IPS-11a (cell line): ENCODE results near the gene ACTN4.

ENCODE experiments used
- H3K4me3 ChIP-seq: one replicate; pipeline ENCODE4 v1.5.1; 2013; ENCODE audit warnings: low read depth, low read length, control low read depth

The ACTN4 gene

DNA sequence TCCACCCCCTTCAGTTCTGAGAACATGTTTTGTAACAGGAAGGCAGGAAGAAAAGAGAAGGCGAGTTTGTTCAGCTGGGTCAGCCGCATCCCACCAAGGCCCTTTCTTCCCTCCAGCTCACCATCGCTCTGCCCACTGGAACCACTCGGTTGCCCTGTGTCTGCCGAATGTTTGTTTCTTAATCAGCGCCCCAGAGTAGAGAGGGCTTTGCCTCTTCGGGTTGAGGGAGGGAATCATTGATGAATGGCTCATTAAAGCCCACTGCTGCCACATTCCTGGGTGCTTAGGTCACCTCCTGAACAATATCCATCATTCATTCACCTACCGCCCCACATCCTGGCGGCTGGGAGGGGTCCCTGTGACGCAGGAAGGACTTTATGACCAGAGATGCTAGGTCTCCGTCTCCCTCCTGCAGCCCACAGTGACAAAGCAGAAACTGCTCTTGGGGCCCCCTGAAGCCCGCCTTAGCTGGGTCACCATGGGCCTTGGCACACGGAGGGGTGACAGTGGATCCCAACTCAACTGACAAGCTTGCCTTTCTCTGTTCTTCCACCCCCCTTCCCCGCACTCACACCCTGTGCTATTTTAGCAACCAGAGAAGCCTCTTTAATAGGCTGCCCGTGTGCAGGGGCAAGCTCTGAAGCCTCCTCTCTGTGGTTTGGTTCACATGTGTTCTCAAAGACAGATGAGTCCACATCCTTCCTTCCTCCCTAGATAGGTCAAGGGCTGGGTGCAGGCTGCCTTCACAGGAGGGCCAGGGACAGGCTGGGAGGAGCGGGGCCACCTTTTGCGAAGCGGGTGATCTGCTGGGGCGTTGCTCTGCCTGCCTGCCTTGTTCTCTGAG, 46.2 kb downstream of the ACTN4 start:
- no peak overlapping the region for H3K4me3 ChIP-seq

DNA sequence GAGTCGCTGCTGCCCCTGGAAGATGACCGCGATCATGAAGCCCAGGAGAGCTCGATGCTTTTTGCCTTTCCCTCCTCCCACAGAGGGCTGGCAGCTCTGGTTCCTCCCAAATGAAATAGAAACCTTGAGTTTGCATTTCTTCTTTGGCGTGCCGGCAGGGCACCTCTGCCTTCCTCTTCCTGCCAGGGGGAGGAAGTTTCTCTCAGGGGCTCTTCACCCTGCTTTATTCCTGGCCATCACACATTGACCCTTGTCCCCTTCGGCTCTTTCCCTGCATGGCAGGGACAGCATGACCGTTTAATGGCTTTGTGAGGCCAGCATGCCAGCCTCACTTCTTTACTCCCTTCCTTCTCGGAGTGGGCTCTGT, 47.9 kb downstream of the ACTN4 start:
- H3K4me3 ChIP-seq = no peak overlapping the region

DNA sequence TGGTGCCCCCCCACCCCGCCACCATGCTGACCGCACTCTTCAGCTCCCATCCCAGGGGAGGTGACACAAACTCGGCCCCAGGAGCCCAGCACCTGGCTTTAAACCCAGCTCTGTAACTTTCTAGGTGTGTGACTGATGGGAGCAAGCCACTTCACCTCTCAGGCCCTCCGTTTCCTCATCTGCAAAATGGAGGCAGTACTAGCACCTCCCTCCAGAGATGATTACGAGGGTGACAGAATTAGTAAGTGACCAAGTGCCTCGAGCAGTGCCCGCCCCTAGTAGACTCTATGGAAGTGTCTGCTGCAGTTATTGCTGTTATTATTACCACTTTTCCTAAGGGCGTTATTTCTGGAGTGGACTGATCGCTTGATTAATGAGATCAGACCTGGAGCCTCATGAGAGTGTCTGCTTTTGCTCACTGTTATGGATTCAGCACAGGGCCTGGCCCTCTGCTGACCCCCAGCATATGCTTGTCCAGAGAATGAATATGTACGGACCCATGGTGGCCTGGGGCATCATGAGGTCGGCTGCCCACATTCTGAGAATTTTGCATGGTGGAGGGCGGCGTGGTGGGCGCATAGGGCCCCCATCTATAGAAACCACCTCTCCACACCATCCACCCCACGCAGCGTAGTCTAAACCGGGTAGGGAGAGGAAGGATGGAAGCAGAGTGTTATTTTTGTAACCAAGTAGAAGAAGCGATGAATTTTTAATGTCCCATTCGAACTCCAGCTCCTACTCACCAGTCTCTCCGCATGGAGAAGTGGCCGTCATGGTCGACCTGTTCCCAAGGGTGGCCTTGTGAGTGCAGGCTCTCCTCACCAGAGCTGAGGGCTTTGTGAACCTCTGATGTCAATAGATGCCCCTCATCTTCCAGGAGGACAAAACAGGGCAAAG, 48.6 kb downstream of the ACTN4 start:
- H3K4me3 ChIP-seq = no peak overlapping the region

DNA sequence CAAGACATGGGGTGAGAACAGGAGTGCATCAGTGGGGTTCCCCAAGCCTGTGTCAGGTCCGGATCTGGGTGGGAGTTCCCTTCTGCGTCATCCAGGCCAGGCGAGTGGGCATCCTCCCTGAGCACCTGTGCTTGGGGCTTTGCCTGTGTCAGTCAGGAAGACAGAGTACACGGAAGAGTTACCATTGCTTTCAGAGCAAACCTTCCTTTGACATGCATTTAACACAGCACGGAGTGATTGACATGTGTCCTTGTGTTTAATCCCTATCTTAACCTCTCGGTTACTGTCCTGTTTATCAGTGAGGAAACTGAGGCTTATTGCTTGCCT, 49.2 kb downstream of the ACTN4 start:
- no peak overlapping the region for H3K4me3 ChIP-seq

DNA sequence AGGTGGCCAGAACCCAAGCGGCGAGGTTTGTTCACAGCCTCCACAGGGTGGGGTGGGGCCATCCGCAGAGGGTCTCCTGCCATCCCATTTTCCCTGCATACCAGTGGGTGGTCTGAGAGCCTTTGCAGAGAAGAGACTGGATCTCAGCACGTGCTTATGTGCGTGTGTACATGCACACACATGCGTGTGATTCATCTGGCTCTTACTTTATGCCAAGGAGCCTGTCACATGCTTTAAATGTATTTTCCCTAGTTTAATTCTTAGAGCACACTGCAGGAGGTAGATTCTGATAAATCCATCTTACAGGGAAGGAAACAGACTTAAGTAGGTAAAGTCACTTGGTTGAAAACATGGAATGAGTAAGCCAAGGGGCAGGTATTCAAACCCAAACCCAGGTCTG, 49.7 kb downstream of the ACTN4 start:
- H3K4me3 ChIP-seq = no peak overlapping the region

DNA sequence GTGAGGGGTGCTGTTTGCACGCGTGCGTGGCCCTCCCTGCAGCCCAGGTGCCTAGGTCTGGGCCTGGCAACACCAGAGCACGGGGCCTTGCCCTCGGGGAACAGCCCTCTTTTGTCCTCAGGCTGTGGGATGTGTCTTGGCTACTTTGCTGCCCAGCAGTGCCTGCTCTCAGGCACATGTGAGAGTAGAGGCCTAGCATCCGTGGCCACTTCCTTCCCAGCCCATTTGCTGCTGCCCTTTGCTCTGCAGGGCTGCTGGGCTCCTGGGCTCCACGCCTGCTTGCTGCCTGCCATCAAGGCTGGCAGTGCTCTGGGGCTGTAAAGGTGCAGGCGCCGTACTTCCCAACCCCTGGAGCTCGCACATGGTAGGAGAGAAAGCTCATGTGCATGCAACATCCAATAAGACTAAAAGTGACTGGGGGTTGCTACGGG, 50.2 kb downstream of the ACTN4 start:
- no peak overlapping the region for H3K4me3 ChIP-seq

DNA sequence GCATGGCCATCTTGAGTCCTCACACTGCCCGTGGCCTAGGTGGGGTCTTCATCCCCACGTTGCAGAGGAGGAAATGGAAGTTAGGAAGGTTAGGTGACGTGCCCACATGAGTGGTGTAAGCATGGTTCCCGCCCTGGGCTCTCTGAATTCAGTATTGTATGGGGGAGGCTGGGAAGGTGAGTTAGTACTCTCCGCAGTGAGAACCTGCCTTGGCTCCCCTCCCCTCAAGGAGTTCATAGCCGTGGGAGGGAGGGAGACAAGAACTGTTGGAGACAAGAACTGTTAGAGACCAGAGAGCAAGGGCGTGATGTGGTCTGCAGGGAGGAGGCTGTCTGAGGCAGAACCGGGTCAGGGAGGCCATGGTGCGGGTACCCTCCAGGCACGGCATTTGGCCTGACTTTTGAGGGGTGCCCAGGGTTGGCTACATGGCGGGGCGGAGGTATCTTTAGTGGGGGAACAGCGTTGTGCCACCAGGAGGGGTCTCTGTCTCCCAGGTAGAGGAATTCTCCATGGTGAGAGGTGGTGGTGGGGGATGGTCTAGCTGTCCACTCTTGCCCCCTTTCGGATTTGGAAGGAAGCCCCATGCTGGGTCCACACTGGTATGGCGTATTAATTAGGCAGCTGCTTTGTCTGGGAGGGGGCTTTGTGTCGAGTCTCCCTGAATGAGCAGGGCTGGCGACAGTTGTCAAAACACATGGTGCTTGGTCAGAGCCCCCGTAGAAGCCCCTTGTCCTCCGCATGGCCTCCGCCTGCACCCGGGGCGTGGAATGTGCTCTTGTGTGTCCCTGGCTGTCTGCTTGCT, 51.0 kb downstream of the ACTN4 start:
- H3K4me3 ChIP-seq = no peak overlapping the region

DNA sequence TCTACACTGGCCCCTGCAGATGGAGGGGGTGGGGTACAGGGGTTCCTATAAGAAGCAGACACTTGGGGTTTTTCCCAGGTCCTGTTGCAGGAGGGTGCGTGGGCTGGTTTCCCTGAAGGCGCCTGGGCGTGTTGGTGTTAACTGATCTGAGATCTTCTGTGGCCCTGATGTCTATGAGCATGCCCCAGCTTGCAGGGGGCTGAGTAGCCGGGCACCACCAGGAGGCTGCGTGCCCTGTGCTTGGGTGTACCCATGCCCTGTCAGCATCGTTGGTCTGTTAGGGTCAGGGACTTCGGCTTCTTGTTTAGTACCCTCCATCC, 51.5 kb downstream of the ACTN4 start:
- H3K4me3 ChIP-seq = no peak overlapping the region

DNA sequence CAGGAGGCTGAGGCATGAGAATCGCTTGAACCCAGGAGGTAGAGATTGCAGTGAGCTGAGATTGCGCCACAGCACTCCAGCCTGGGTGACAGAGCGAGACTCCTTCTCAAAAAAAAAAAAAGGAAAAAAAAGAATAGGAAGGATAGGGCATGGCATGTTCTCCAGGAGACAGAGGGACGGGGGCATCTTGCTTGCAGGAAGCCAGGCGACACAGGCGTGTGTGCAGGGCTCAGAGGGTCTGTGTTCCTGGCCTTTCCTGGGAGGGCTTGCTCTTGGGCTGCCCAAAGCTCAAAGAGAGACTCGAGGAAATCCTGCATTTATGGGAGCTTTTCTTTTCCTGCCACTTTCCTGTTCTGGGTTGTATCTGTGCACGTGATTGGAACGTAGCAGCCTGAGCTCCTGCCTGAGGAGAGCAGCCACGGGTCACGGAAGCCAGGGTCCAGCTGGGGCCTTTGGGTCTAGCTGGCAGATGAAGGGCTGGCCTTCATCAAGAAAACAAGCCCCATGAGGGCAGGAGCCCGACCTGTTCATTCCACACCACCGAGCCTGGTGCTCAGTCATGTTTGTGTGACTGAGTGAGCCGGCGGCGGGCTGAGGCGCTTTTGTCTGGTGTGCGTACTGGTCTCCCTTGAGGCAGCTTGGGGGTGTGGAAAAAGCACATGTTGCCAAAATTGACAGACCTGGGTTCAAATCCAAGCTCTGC, 52.3 kb downstream of the ACTN4 start:
- H3K4me3 ChIP-seq = no peak overlapping the region

DNA sequence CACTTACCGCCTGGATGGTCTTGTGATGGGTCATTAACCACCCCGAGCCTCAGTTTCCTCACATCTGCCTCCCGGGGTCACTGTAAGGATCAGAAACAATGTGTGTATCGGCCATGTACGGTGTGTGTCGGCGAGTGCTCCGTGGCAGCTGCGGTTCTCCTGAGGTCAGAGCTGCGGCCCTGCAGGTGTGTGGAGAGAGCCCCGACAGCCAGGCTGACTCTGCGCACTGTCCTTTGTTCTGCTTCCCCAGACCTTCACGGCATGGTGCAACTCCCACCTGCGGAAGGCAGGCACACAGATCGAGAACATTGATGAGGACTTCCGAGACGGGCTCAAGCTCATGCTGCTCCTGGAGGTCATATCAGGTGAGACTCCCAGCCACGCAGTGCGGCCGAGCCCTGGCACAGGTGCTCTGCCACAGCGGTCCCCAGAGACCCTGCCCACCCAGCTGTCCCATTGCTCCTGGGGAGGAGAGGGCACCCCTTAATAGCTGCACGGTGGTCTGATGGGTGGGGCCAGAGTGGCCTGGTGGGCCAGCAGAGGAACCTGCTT, 53.0 kb downstream of the ACTN4 start:
- no peak overlapping the region for H3K4me3 ChIP-seq

DNA sequence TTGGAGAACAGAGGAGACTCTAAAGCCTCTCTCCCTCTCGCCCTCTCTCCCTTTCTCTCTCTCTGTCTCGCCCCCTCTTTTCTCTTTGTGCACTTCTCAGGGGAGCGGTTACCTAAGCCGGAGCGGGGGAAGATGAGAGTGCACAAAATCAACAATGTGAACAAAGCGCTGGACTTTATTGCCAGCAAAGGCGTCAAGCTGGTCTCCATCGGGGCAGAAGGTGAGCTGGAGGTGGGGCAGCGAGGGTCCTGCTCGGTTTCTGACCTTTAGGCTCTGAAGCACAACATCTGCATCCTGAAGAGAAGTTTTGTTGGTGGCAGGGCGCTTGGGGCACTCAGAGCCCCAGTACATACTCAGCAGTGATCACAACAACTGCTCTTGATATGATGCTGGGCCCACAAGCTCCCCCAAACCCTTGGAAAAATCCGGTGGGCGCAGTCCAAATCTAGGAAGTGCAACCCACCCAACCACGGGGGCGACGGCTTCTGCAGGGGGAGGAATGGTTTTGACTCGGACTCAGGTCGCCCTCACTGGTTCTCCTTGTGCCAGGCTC, 53.5 kb downstream of the ACTN4 start:
- no peak overlapping the region for H3K4me3 ChIP-seq

DNA sequence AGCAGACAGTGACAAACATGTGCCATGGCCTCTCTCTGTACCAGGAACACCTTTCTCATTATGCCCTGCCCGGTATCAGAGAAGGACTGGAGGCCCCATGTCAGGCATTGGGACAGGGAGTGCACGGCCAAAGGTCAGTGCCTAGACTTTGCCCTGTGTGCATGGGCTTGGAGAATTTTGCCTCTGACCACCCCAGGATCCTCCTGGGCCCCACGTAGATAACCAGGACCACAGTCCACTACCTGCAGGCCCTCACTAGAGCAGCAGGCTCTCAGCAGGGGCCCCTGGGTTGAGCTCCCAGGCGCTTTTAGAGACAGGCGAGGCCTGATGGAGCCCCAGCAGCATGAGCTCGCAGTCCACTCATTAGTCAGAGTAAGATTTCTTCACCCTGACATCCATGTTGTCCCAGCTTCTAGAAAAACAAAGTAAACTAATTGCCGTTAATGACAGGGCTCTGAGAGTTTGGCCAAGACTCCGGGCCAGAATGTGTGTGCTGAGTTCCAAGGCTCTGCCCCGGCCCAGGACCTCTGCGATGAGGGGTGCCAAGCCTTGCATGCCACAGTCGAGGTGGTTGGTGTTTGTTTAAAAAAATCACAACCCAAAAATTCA, 54.1 kb downstream of the ACTN4 start:
- H3K4me3 ChIP-seq = no peak overlapping the region

DNA sequence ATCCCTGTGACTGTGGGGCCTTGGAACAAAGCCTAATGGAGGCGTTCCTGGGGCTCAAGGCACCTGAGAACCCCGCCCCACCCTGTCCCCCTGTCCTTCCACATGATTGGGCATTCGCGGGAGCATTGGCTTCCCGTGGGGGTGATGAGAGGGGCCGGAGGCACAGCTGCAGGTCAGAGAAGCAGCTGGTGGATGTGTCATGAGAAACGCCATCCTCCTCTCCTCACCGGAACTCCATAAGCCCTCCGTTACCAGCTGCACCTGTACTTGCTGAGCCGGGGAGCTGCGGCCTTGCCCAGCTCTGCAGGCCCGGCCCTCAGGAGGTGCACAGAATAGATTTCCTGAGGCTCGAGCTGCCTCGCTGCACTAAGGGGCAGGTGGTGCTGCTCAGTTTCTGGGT, 54.8 kb downstream of the ACTN4 start:
- H3K4me3 ChIP-seq = no peak overlapping the region

DNA sequence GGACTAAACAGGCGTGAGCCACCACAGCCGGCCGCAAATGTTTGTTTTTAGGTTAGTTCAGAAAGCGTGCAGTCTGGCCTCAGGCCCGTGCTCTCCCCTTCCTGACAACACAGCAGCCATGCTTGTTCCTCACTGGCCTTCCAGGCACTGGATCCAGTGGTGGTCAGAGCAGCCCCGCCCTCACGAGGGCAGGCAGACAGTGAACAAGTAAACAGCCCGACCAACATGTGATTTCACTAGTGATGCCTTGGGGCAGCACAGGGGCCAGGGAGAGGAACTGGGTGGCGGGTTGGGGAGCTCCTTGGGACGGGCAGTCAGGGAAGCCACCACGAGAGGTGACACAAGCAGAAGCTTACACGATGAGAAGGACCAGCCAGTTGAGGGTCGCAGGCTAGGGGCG, 56.1 kb downstream of the ACTN4 start:
- no peak overlapping the region for H3K4me3 ChIP-seq

DNA sequence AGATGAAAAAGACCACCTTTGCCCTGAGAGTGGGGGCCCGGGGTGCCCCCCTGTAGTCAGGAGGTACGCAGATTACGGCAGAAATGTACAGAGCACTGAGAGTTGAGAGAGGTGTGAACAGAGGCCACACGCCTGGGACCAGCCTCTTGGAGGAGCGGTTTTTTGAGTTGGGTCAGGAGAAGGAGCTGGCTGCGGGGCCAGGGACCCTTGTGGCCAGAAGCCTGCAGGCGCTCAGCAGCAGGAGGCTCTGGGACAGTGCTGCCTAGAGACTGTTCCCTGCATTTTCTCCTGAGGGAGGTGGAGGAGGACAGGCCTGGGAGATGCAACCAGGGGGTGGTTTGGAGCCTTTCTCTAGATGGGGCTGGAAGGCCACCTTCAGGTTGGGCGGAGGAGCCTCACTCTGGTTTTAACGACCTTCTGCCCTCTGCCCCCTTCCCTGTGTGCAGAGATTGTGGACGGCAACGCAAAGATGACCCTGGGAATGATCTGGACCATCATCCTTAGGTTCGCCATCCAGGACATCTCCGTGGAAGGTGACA, 57.1 kb downstream of the ACTN4 start:
- H3K4me3 ChIP-seq = no peak overlapping the region

DNA sequence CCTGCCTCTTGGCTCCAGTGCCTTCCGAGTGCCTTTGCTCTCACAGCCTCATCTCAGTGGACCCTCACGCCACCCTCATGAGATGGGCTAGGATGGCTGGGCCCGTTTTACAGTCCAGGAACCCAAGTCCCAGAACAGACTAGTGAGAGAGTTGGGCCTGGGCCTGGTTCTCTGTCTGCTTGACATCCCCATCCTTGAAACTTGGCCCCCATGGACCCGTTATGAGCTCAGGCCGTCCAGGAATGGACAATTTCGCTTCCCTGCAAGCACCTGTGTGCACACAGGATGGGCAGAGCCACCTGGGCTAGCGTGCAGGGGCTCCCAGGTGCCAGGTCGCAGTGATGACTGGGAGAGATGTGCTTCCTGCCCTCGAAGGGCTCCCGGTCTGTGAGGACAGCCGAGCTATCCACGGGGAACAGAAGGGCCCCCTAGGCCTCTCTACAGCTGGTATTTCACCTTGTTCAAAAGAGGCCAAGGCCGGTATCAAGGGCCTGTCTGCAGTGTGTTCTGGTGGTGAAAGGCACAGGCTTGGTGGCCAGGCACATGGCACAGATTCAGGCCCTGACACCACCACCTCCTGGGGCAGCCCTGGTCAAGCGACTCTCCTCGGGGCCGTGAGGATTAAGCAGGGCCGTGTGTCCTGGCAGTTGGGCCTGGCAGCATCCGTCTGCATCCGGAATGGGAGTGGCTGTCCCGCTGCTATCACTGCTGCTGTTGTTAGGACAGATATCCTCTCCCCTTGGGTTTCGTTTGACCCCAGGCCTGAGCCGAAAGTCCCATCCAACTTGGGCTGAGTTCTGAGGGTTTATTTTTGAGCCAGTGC, 58.0 kb downstream of the ACTN4 start:
- H3K4me3 ChIP-seq = no peak overlapping the region

DNA sequence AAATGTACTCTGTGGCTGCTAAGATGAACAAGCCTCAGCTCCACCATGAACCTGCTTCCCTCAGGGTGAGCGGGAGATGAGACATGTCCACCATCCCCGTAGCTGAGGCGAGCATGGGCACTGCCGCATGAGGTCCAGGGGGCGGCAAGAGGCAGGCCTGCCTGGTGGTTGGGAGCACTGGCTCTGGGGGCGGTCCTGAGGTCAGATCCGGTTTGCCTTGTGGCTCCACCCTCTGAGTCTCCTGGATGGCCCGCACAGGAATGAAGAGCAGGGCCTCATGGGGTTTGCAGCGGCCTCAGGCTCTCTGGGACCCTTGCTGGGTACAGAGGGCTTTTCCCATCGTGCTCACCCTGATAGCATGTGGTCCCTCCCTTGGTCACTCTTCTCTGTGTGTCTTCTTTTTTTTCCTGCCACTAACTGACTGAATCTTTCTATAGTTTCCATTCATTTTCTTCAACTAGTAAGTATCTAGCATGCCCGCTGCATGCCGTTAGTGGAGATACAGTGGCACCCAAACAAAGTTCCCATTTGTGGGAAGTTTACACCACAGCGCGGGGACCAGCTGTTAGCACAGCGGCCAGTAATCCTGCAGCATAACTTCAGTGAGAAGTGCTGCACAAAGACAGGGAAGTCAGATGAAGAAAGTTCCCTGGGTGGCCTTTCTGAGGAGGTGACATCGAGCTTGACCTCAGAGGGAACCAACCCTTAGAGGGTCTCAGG, 59.5 kb downstream of the ACTN4 start:
- H3K4me3 ChIP-seq = no peak overlapping the region

DNA sequence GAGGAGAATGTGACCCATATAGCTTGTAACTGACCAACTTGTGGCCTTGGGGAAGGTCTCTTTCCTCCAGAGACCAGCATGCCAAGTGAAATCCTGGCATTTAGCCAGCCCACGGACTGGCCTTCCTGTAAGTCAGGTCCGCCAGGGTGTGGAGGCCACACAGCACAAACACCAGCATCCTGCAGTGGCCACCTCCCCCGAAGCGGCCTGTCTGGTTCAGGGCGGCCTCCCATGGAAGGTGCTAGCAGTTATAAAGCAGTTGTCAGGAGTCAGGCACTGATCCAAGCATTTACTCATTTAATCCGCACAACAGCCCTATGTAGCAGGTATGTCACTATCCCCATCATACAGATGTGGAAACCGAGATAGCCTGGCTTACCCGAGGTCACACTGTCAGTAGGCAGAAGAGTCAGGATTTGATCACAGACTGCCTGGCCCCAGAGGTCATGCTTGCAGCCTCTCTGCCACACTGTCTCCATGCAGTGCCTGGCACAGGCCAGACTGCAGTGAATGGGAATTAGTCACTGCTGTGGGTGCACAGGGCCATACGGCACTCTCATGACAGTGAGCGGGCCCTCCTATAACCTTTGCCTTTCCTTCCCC, 60.2 kb downstream of the ACTN4 start:
- H3K4me3 ChIP-seq = no peak overlapping the region
